Sigmoid colon (tissue), 7 donors: ENCODE results near the gene SPATA13. TPM values are rescaled to one million over a fixed set of nuclear protein-coding genes. Genes with fewer than 3 reads are reported as not detected.

Source experiments
- DNase-seq: peaks from one replicate; pipeline ENCODE4 v3.0.0-alpha.2; 2019
- H3K27ac ChIP-seq, 4 donors: fragments of 200-600 bp; sonication (generic); one replicate each; pipeline ENCODE4 v1.5.1; 2016 to 2019; ENCODE audit warnings: mild to moderate bottlenecking in 1 of 4
- H3K27me3 ChIP-seq, 3 donors: fragments of 200-600 bp; sonication (generic); one replicate each; pipeline ENCODE4 v1.5.1; 2019; ENCODE audit warnings: mild to moderate bottlenecking in 1 of 3
- H3K36me3 ChIP-seq, 4 donors: fragments of 200-600 bp; sonication (generic); one replicate each; pipeline ENCODE4 v1.5.1; 2016 to 2019
- H3K4me1 ChIP-seq, 4 donors: fragments of 200-600 bp; sonication (generic); one replicate each; pipeline ENCODE4 v1.5.1; 2017 to 2019
- H3K4me3 ChIP-seq, 4 donors: fragments of 200-600 bp; sonication (generic); one replicate each; pipeline ENCODE4 v1.5.1; 2017 to 2019; ENCODE audit warnings: mild to moderate bottlenecking in 2 of 4, moderate library complexity in 1 of 4
- H3K9me3 ChIP-seq, 4 donors: fragments of 200-600 bp in 3 of 4; sonication (generic) in 3 of 4; one replicate each; pipeline versions ENCODE4 v1.5.1 to v1.6.1; 2013 to 2019
- EP300 ChIP-seq, 4 donors: sonication (generic); formaldehyde crosslinking; IDR thresholded peaks; one replicate each; pipeline ENCODE4 v1.6.1; 2017; ENCODE audit warnings: antibody characterized with exemption in 4 of 4
- POLR2A ChIP-seq, 2 donors: fragments of 450-650 bp; IDR thresholded peaks; one replicate each; pipeline ENCODE4 v1.6.1; 2016; ENCODE audit warnings: antibody characterized with exemption in 2 of 2, mild to moderate bottlenecking in 2 of 2, moderate library complexity in 2 of 2
- POLR2AphosphoS5 ChIP-seq, 4 donors: sonication (generic); formaldehyde crosslinking; IDR thresholded peaks; one replicate each; pipeline ENCODE4 v1.6.1; 2017; ENCODE audit warnings: antibody characterized with exemption in 4 of 4
- WGBS, 2 donors: extraction: QIAGEN DNeasy Blood & Tissue Kit; methylation state at CpG; one replicate each; pipeline ENCODE4 v1.1.7; 2013; 5-methylcytosine and 5-hydroxymethylcytosine counted together
- intact Hi-C: fragments of 100-400 bp; cut with DNase I; formaldehyde crosslinking; loops from one replicate; pipeline ENCODE4 v1.15.1; 2023
- polyA plus RNA-seq, 3 donors: library from polyadenylated mRNA; stranded (reverse); fragments of 200-250 nt; gene quantifications; one replicate each; pipeline ENCODE4 v1.2.3, GENCODE V29; 2013
- total RNA-seq, 4 donors: library from RNA; depleted of rRNA; stranded (reverse); fragments of >200 nt; gene quantifications; one replicate each; pipeline ENCODE4 v1.1.0, GENCODE V29; 2016
- TF ChIP-seq, protein P1 (sequence below), 4 experiments: fragments of 450-650 bp in 3 of 4; fragments of 200-600 bp in 1 of 4; IDR thresholded peaks; one replicate each; pipeline ENCODE4 v1.5.1; 2016 to 2019; ENCODE audit warnings: antibody characterized with exemption in 4 of 4, mild to moderate bottlenecking in 3 of 4, moderate library complexity in 2 of 4
- donor health status: healthy with polysubstance abuse.
- donor health status: Bipolar disorder and iron deficiency.
- donor health status: healthy.

The SPATA13 gene
- total and polyA plus RNA-seq, 7 donors: 15.6 to 29.4 (median 18.1) TPM

DNA sequence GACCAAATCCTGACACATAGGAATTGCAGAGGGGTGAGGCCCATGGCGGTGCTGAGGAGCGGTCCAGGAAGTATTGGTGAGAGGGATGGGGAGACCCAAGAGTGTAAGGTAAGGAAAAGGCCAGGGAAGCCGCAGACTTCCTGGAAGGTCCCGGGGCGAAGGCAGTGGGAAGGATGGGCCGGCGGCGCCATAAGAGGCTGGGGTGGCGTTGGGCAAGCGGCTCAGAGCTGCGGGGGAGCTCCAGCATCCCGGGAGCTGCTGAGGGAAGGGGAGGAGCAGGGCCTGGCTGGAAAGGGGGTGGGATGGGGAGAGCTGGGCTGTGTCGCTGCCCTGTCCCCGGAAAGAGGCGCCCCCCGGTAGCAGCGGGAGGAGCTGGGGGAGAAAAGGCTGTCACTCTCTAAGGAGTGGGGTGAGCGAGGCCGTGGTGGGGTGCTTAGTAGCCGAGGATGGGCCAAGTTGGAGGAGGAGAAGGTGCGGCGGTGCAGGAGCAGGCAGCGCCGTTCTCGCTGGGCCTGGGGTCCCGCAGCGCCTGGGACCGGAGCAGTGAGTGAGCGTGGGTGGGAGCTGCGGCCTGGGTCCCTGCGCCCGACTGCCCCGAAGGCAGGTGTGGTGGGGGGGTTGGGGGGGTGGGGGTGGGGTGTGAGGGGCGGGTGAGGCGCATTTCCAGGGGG is 179.6 kb downstream of the SPATA13 start:
- TF ChIP-seq EP300 (IDR thresholded peaks at IDR 0.05) (no peak), POLR2A (IDR thresholded peaks at IDR 0.05) (no peak), POLR2AphosphoS5 (IDR thresholded peaks at IDR 0.05) (no peak)
- TF ChIP-seq, protein P1, sequence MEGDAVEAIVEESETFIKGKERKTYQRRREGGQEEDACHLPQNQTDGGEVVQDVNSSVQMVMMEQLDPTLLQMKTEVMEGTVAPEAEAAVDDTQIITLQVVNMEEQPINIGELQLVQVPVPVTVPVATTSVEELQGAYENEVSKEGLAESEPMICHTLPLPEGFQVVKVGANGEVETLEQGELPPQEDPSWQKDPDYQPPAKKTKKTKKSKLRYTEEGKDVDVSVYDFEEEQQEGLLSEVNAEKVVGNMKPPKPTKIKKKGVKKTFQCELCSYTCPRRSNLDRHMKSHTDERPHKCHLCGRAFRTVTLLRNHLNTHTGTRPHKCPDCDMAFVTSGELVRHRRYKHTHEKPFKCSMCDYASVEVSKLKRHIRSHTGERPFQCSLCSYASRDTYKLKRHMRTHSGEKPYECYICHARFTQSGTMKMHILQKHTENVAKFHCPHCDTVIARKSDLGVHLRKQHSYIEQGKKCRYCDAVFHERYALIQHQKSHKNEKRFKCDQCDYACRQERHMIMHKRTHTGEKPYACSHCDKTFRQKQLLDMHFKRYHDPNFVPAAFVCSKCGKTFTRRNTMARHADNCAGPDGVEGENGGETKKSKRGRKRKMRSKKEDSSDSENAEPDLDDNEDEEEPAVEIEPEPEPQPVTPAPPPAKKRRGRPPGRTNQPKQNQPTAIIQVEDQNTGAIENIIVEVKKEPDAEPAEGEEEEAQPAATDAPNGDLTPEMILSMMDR (IDR thresholded peaks at IDR 0.05): no peak

DNA sequence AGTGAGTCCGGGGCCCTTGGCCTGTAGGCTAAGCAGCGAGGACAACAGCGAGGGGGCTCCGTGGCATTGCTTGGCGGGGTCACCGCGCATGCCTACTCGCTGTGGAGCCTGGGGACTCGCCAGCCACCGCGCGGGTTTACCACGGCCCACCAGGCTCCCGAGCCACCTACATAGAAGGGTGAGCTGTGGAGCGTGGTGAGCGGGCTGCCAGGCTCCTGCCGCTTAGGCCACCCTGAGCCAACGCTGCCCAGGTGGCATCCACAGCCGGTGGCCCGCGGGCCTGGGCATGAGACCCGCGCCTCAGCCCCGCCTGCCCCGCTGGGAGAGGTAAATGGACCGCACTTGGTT is 180.1 kb downstream of the SPATA13 start:
- 90 to 96% methylated on average over 26 of the region's 26 CpGs for WGBS, 2 donors
- DNase-seq: no peak
- H3K4me1 ChIP-seq: no peaks in the 10 kb centered on the region
- intact Hi-C loops: no loop called here
- H3K27ac ChIP-seq: no peak overlapping the region
- no peaks in the 10 kb centered on the region for H3K36me3 ChIP-seq
- TF ChIP-seq EP300 (IDR thresholded peaks at IDR 0.05) (no peak), POLR2AphosphoS5 (IDR thresholded peaks at IDR 0.05) (no peak), POLR2A (IDR thresholded peaks at IDR 0.05) (no peak)
- TF ChIP-seq, protein P1 (IDR thresholded peaks at IDR 0.05): no peak
- H3K9me3 ChIP-seq: no peaks in the 10 kb centered on the region
- no peak overlapping the region for H3K4me3 ChIP-seq
- H3K27me3 ChIP-seq: no peaks in the 10 kb centered on the region

More for the DNA sequence above, 179.6 kb downstream of the SPATA13 start:
- Histone ChIP-seq H3K9me3 (no peaks in the 10 kb centered on the region), H3K4me3 (no peak overlapping the region), H3K4me1 (no peaks in the 10 kb centered on the region), H3K27ac (no peak overlapping the region), H3K27me3 (no peaks in the 10 kb centered on the region), H3K36me3 (no peaks in the 10 kb centered on the region)
- 82 to 93% methylated on average over 35 of the region's 35 CpGs for WGBS, 2 donors
- DNase-seq: no peak
- intact Hi-C loops: no loop called here

DNA sequence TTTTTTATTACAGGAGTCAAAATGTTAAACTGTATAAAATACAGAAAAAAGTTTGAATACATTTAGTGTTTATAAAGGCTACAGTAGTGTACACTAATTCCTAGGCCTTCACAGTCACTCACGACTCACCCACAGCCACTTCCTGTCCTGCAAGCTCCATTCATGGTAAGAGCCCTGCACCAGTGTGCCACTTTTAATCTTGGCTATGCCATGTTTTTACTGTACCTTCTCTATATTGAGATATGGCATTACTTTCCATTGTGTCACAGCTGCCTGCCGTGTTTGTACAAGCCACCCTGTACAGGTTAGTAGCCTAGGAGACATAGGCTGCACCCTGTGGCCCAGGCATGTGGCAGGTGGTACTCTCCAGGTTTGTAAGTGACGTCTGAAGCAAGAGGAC is 180.9 kb downstream of the SPATA13 start:
- Histone ChIP-seq H3K36me3 (no peaks in the 10 kb centered on the region), H3K9me3 (no peaks in the 10 kb centered on the region), H3K27ac (no peak overlapping the region), H3K4me1 (no peaks in the 10 kb centered on the region), H3K4me3 (no peak overlapping the region), H3K27me3 (no peaks in the 10 kb centered on the region)
- TF ChIP-seq, protein P1 (IDR thresholded peaks at IDR 0.05): no peak
- TF ChIP-seq EP300 (IDR thresholded peaks at IDR 0.05) (no peak), POLR2AphosphoS5 (IDR thresholded peaks at IDR 0.05) (no peak), POLR2A (IDR thresholded peaks at IDR 0.05) (no peak)
- 67 to 68% methylated on average over 3 of the region's 3 CpGs for WGBS, 2 donors
- DNase-seq: no peak
- intact Hi-C loops: no loop called here

DNA sequence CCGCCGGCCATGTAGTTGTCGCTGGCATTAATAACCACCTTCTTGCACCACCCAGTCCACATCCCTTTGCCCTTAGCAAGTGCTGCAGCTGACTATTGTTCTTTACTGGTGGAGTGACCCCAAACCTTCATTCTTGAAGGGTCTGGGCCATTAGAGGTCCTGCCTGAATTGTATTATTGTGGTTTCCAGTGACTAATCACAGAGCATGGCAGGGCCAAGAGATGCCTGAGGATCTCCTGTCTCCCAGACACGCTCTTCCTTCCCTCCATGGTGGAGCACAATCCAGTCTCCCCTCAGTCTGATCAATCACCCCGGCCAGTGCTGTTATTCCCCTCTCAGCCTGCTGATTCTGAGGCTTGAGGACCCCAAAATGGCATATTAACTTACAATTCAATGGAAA is 187.9 kb downstream of the SPATA13 start:
- intact Hi-C loops: no loop called here
- Histone ChIP-seq H3K4me1 (no peaks in the 10 kb centered on the region), H3K36me3 (no peaks in the 10 kb centered on the region), H3K9me3 (no peaks in the 10 kb centered on the region), H3K27me3 (no peaks in the 10 kb centered on the region), H3K27ac (no peak overlapping the region), H3K4me3 (no peak overlapping the region)
- 41 to 80% methylated on average over 5 of the region's 5 CpGs for WGBS, 2 donors
- DNase-seq: no peak
- TF ChIP-seq EP300 (IDR thresholded peaks at IDR 0.05) (no peak), POLR2AphosphoS5 (IDR thresholded peaks at IDR 0.05) (no peak), POLR2A (IDR thresholded peaks at IDR 0.05) (no peak)
- TF ChIP-seq, protein P1 (IDR thresholded peaks at IDR 0.05): no peak
